ENCODE measurements around the gene TOPAZ1. TPM values are rescaled to one million over a fixed set of nuclear protein-coding genes. Genes with fewer than 3 reads are reported as not detected.

The TOPAZ1 gene
- total RNA-seq, 1 donor from 2014 or later: not detected

Other genes starting within 250 kb of the TOPAZ1 start
- gene TCAIM, start 96.9 kb downstream of the TOPAZ1 start, total RNA-seq: 30.5 TPM
- 10.6 TPM for gene ZNF445, start 235.8 kb downstream of the TOPAZ1 start, total RNA-seq